ENCODE results near the gene KLC1.
A peak's percentile ranks its signal among the peaks of the same experiment; 100 is the strongest.

Gene KLC1

DNA sequence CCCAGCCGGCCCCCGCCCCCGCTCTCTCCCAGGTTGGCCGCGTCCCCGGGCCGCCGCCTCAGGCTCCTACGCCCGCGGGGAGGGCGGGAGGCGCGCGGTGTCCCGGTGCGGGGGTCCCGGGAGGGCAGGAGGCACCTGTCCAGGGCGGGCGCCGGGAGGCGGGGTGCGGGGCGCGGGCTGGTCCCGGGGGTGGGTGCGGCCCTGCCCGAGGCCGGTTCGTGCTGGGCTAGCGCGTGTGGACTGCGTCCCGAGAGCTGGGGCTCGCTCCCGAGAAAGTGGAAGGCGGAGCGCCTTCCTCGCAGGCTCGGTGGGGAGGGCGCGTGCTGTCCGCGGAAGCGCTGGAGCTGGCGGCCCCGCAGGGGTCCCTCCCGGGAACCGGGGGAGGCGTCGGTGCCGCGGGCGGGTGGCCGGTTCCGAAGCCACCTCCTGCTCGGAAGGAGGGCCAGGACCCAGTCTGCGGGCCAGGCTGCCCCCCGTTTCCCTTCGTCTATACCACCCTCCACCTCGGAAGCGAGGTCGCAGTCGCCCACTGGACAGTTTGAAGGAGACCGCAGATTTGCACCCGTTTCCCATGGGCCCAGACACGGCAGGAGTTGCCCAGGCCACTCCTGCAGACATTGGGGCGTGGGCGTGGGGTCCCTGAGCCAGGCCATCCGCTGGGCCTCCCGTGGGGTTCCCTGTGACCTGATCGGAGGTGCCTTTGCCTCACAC, 87.2 kb downstream of the KLC1 start:
- peak overlapping the region; percentile 61 for H3K27ac Mint-ChIP-seq
- H3K27me3 Mint-ChIP-seq = no peaks in the 10 kb centered on the region
- H3K4me1 Mint-ChIP-seq (ENCODE audit: low read depth) = peaks cover 66% of the 10 kb centered on the region
- H3K9me3 Mint-ChIP-seq = no peaks in the 10 kb centered on the region
- peak; percentile 60 for DNase-seq
- peak overlapping the region; percentile 80 for H3K4me3 Mint-ChIP-seq
- peaks cover 34% of the 10 kb centered on the region for H3K36me3 Mint-ChIP-seq (ENCODE audit: low read depth)

DNA sequence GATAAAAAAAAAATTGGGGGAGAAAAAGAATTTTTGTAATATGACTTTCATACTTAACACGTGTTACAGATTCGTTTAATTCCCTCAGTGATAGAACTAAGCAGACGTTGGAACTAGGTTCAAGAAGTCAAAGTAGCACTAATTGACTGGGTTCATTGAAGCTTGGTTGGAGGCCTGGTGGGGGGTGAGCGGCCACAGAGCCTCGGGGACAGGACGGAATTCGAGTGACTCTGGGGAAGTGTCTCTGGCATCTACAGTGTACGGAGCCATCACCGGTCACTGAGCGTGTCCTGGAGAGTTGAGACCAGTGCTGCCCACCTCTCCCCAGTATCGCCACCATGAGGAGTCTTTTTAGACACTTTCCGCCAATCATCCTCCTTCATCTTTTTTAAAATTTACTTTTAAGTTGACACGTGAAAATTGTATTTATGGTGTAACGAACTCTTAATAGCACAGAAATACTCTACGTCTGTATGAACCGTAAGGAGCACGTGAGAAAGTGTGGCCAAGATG, 87.9 kb downstream of the KLC1 start:
- H3K4me3 Mint-ChIP-seq = peak overlapping the region; percentile 80
- peak overlapping the region; percentile 61 for H3K27ac Mint-ChIP-seq
- no peaks in the 10 kb centered on the region for H3K27me3 Mint-ChIP-seq
- H3K36me3 Mint-ChIP-seq (ENCODE audit: low read depth) = peaks cover 27% of the 10 kb centered on the region
- peaks cover 69% of the 10 kb centered on the region for H3K4me1 Mint-ChIP-seq (ENCODE audit: low read depth)
- DNase-seq = no peak
- H3K9me3 Mint-ChIP-seq = no peaks in the 10 kb centered on the region

DNA sequence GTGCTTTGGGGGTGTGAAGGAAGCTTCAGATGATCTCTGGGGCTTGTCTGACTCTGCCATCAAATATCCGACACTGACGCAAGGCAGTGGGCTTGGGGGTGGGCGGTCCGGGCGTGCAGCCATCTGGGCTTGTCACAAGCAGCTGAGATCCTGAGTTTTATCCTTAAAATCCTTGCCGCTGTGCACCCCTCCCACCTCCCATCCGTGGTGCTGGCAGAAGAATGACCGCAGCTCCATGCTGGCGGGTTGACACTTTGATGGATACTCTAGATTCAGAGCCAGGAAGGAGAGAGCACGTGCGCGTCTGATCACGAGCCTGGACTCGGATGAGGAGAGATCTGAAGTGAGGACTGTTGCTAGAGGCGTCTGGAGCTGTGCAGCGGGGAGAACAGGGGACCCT, 89.6 kb downstream of the KLC1 start:
- Mint-ChIP-seq H3K27me3 (no peaks in the 10 kb centered on the region), H3K27ac (no peak overlapping the region), H3K36me3 (ENCODE audit: low read depth) (peaks cover 12% of the 10 kb centered on the region), H3K4me1 (ENCODE audit: low read depth) (peaks cover 55% of the 10 kb centered on the region), H3K9me3 (no peaks in the 10 kb centered on the region), H3K4me3 (no peak overlapping the region)
- no peak for DNase-seq

DNA sequence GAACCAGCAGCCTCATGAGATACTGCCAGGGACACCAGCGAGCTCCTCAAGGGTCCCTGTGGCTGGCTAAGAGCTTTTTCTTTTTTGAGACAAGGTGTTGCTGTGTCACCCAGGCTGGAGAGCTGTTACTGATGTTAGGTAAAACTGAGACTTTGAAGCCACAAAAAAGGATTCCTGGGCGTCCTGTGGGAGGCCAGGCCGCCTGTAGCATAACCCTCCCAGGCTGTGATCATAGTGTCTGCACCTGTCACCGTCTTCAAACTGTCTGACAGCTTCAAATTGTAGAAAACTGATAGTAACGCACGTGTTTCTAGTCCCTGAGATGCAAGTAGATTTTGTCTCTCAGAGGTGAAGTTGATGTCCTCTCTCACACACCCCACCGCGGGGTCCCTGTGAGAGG, 90.7 kb downstream of the KLC1 start:
- H3K27ac Mint-ChIP-seq = peak overlapping the region; percentile 61
- no peak overlapping the region for H3K4me3 Mint-ChIP-seq
- no peaks in the 10 kb centered on the region for H3K27me3 Mint-ChIP-seq
- no peak for DNase-seq
- no peaks in the 10 kb centered on the region for H3K9me3 Mint-ChIP-seq
- peaks cover 48% of the 10 kb centered on the region for H3K4me1 Mint-ChIP-seq (ENCODE audit: low read depth)
- peaks cover 3% of the 10 kb centered on the region for H3K36me3 Mint-ChIP-seq (ENCODE audit: low read depth)

DNA sequence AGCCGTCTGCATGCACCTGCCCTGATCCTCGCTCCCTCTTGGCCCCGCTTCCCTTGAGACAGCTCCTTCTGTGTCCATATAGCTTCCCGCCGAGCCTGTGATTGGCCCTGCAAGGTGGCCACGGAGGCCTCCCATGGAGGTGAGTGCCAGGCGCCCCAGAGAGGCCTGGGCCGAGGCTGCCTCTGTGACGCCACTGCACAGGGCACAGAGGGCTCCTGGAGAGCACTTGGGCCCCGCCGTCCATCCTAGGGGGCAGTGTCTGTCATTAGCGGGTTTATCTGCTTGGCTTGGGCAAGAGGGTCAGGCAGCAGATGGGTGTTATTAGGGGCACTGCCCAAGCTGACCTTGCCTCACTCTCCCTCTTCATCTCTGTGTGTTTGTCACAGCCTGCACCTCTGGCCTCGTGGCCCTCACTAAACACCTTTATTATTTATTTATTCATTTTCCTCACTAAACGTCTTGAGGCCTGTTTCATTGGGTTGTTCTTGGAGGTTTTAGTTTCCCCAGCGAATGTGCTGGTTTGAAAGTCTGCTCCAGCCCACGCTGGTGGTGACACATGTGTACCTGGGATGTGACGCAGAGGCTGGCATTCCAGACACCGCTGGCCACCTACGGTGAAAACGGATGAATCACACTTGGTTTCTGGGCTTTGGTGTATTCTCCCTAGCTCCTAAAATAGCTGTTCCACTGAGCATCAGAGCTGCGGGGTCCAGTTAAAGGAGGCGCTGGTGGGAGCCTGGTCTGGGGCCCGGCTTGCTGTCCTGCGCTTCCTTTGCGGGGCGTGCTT, 92.5 kb downstream of the KLC1 start:
- Mint-ChIP-seq H3K27ac (no peak overlapping the region), H3K36me3 (ENCODE audit: low read depth) (no peaks in the 10 kb centered on the region), H3K9me3 (no peaks in the 10 kb centered on the region), H3K4me1 (ENCODE audit: low read depth) (peaks cover 44% of the 10 kb centered on the region), H3K27me3 (no peaks in the 10 kb centered on the region), H3K4me3 (no peak overlapping the region)
- peak; percentile 56 for DNase-seq

DNA sequence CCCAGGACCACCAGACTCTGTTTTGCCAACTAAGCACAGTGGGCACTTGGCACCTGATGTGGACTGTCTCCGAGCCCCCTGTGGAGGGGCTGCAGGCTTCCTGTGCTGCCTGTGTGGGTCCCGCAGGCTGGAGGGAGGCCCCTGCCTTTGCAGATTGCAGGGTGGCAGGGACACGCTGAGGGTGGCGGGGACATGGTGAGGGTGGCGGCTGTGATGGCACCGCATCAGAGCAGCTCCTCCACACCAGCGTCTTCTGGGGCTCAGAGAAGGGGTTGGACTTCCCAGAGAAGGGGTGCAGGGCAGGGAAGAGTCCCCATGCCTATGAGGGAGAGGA, 94.7 kb downstream of the KLC1 start:
- peaks cover 5% of the 10 kb centered on the region for H3K36me3 Mint-ChIP-seq (ENCODE audit: low read depth)
- DNase-seq = no peak
- no peak overlapping the region for H3K27ac Mint-ChIP-seq
- peaks cover 26% of the 10 kb centered on the region for H3K4me1 Mint-ChIP-seq (ENCODE audit: low read depth)
- no peaks in the 10 kb centered on the region for H3K9me3 Mint-ChIP-seq
- H3K4me3 Mint-ChIP-seq = no peak overlapping the region
- H3K27me3 Mint-ChIP-seq = no peaks in the 10 kb centered on the region

DNA sequence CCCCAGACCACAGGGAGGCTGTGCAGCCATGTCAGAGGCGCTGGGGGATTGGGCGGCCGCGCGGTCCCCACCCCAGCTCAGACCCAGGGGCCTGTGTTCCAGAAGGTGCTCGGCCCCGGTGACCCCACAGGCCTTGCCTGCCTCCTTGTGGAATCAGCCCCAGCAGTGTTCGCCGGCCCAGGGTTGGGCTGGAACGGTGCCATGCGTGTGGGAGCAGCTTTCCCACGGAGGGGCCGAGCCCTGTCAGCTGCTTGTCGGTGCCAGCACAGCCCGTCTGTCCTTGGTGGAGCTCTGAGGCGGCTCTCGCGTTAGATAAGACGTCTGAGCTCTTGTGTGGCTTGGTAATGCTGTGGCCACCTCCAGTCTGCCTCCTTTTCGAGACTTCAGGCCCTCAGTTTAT, 95.1 kb downstream of the KLC1 start:
- Mint-ChIP-seq H3K4me1 (ENCODE audit: low read depth) (peaks cover 24% of the 10 kb centered on the region), H3K36me3 (ENCODE audit: low read depth) (peaks cover 9% of the 10 kb centered on the region), H3K27ac (no peak overlapping the region), H3K9me3 (no peaks in the 10 kb centered on the region), H3K27me3 (no peaks in the 10 kb centered on the region), H3K4me3 (no peak overlapping the region)
- no peak for DNase-seq

DNA sequence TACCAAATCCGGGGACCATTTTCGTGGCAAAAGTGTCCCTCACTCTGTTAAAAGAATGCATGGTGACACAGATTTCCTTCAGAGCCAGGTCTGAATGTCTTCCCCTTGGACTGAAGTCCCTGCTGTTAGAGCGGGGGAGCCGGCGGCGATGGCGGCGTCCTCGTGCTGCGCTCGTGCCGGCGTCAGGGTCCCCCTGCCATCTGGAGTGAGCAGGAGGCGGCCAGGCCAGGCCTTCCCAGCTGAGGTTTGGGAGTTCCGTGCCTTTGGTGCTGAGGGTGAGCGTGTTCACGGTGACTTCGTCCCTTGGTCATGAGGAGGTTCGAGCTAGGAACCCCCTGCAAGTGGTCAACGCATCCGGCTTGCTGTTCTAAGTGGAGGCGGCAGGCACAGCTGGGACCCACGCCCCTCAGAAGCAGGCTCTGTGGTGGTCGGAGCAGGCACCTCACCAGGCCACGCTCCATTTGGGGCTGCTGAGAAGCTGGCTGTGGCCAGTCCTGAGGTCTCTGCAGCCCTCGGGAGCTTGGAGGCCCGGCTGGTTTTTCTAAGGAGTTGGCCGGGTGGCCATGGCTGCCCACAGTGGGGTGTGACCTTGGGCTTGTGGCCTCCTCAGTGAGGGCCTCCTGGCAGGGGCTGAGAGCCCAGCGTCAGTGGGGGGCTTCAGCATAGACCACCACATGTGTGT, 96.1 kb downstream of the KLC1 start:
- Mint-ChIP-seq H3K27ac (no peak overlapping the region), H3K4me3 (no peak overlapping the region), H3K36me3 (ENCODE audit: low read depth) (peaks cover 18% of the 10 kb centered on the region), H3K4me1 (ENCODE audit: low read depth) (peaks cover 14% of the 10 kb centered on the region), H3K9me3 (no peaks in the 10 kb centered on the region), H3K27me3 (no peaks in the 10 kb centered on the region)
- DNase-seq = no peak

DNA sequence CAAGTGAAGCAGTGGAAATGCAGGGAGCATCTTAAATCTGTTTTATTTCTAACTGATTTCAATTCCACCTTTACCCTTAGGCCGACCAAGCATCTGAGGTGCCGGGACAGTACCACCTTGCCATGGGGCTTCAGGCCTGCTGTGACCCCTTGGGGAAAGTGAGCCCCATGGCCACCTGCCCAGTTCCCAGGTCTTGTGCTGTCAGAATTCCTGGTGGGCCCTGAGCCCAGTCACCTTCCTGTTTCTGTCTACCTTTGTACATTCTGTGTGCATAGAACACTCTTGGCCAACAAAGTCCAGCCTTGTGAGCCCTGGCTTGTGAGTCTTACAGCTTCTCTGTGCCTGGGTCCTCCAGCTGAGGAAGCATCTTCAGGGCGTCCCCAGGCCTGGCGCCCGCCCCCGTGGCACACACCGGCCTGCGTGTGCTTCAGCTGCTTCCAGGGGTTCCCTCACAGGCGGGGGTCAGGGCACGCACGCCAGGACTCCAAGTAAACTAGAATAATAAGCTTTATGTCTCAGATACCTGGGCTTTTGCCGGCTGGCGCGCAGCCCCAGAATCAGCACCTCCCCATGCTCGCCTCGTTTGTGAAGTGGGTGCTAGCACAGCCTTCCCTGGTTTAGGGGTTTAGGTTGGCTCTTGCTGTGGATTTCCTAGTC, 96.9 kb downstream of the KLC1 start:
- H3K4me3 Mint-ChIP-seq = no peak overlapping the region
- H3K27me3 Mint-ChIP-seq = no peaks in the 10 kb centered on the region
- peaks cover 23% of the 10 kb centered on the region for H3K36me3 Mint-ChIP-seq (ENCODE audit: low read depth)
- no peak for DNase-seq
- no peaks in the 10 kb centered on the region for H3K9me3 Mint-ChIP-seq
- peaks cover 11% of the 10 kb centered on the region for H3K4me1 Mint-ChIP-seq (ENCODE audit: low read depth)
- no peak overlapping the region for H3K27ac Mint-ChIP-seq

DNA sequence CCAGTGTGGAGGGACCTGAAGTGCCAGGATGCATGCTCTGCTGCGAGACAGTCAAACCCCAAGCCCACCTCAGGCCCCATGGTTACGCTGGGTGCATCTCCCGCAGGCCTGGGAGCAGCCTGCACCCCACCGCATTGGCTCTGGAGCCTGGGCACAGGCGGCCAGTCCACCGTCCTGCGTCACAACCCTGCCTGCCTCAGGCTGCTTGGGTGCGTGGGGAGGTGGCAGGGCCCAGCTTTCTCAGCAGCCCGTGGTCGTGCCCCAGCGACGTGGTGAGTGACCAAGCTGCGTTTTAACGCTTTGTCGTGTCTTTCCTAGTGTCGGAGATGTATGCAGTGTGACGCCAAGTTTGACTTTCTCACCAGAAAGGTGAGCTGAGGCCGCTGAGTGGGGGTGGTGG, 97.5 kb downstream of the KLC1 start:
- Mint-ChIP-seq H3K9me3 (no peaks in the 10 kb centered on the region), H3K36me3 (ENCODE audit: low read depth) (peaks cover 23% of the 10 kb centered on the region), H3K27me3 (no peaks in the 10 kb centered on the region), H3K4me1 (ENCODE audit: low read depth) (peaks cover 5% of the 10 kb centered on the region), H3K27ac (no peak overlapping the region), H3K4me3 (no peak overlapping the region)
- DNase-seq = no peak

DNA sequence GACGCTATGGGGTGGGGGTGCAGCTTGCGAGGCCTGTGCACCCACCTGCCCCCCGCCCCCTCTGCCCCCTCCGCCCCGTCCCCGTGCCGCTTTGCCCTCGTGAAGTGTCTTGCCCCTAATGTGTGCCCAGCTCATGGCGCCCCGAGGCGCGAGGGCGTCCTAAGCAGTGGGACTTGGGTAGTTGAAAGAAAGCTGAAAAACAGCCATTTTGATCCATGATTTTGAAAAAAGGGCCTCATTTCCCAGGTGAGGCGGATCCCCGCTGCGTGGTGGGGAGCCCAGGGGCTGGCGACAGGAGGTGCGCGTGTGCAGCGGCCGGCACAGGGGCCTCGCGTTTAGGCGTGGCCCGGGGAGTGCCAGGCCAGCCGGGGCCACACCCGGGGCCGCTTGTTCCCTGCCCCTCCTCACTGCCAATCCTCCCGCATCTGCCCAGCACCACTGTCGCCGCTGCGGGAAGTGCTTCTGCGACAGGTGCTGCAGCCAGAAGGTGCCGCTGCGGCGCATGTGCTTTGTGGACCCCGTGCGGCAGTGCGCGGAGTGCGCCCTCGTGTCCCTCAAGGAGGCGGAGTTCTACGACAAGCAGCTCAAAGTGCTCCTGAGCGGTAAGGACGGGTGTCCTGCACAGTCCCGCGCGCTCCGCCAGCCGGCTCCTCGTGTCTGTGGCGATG, 98.4 kb downstream of the KLC1 start:
- H3K4me1 Mint-ChIP-seq (ENCODE audit: low read depth) = no peaks in the 10 kb centered on the region
- no peaks in the 10 kb centered on the region for H3K27me3 Mint-ChIP-seq
- H3K27ac Mint-ChIP-seq = no peak overlapping the region
- H3K4me3 Mint-ChIP-seq = no peak overlapping the region
- no peaks in the 10 kb centered on the region for H3K9me3 Mint-ChIP-seq
- peaks cover 27% of the 10 kb centered on the region for H3K36me3 Mint-ChIP-seq (ENCODE audit: low read depth)
- DNase-seq = no peak

DNA sequence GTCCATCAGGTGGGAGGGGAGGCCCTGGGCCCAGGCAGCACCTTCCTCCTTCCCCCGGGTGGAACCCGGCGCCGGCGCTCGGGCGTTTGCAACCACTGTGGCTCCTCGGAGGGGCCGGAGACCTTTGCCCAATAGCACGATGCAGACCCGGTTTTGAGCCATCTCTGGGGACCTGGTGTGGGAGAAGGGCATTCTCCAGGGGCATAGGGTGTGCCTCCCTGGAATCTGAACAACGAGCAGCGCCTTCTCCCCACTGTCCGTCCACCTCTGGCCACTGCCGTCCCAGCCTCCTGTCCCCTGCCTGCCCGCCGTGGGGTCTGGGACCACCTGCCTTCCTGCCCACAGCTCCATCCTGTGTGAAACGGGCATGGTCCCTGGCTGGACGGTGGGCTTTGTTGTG, 99.1 kb downstream of the KLC1 start:
- DNase-seq = no peak
- peaks cover 33% of the 10 kb centered on the region for H3K36me3 Mint-ChIP-seq (ENCODE audit: low read depth)
- H3K27ac Mint-ChIP-seq = no peak overlapping the region
- no peaks in the 10 kb centered on the region for H3K9me3 Mint-ChIP-seq
- no peaks in the 10 kb centered on the region for H3K4me1 Mint-ChIP-seq (ENCODE audit: low read depth)
- no peak overlapping the region for H3K4me3 Mint-ChIP-seq
- no peaks in the 10 kb centered on the region for H3K27me3 Mint-ChIP-seq

DNA sequence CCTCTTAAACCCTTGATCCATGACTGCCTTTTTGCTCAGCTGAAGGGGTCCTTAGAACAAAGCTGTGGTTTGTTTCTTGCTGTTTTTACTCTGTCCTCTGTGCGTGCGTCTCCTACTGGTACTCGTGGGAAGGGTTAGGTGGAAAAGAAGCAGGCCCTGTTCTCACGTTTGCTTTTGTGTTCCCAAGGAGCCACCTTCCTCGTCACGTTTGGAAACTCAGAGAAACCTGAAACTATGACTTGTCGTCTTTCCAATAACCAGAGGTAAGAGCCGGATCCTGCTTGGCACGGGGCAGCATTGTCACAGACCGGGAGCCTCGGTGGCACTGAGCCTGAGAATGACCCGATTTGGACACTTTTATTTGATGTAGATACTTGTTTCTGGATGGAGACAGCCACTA, 99.7 kb downstream of the KLC1 start:
- no peaks in the 10 kb centered on the region for H3K27me3 Mint-ChIP-seq
- H3K9me3 Mint-ChIP-seq = no peaks in the 10 kb centered on the region
- no peak overlapping the region for H3K4me3 Mint-ChIP-seq
- no peak overlapping the region for H3K27ac Mint-ChIP-seq
- no peak for DNase-seq
- H3K36me3 Mint-ChIP-seq (ENCODE audit: low read depth) = peaks cover 38% of the 10 kb centered on the region
- H3K4me1 Mint-ChIP-seq (ENCODE audit: low read depth) = no peaks in the 10 kb centered on the region
